SKM-1 treated with dmso at 0.1 percent for 144 hours (cell line): ENCODE results near the gene VCL.
"Not testable (repeated sequence)": the region's sequence is repeated elsewhere in the genome, so short reads cannot be mapped to it uniquely, and the experiment has no call there.

ENCODE experiments used
- DNase-seq: peaks from one replicate; lab custom pipeline; 2025; ENCODE audit not compliant: unreplicated experiment; lab: John Stamatoyannopoulos, UW

Gene VCL

DNA sequence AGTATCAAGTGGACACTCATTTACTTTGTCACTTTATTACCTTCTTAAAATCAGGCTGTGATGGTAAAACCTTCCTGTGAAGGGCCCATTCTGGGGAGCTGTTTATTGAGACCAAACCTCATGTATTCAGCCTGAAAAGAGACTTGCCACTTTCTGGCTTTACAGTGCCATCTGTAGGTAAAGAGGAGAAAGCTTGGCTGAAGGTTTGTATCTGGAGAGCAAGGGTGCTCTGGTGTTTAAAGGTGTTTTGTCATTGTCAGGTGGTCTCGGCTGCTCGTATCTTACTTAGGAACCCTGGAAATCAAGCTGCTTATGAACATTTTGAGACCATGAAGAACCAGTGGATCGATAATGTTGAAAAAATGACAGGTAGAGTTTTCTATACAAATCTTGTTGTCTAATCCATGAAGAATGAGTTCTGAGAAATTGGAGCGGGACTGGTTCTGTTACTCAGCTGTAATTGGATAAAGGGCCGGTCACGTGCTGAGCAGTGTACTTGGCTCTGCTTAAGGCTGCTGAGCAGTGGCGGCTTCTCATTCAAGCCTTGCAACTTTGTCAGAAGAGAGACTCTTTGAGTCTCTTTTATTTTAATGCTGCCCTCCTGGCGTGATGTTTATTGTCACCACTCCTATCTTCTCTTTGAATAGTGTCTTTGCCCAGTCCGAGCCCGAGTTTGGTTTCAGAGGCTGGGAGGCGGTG is 105.8 kb downstream of the VCL start:
- no peak for DNase-seq

DNA sequence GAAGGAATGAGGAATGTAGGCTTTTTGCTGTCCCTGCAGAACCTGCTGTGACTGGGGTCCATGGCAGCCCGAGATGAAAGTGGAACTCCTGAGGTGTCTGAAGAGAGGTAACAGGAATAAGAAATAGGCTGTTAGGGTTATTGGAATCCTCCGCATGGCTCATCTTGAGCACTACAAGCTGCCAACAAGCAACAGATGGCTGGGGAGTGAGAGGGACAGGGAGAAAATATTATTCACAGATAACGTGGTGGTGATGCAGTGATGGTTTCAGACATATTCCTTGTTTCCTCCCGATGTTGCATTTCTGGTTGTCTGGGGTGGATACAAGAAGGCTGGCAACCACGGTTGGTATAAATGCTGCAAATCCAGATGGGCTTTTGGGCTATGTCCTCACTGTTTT is 106.6 kb downstream of the VCL start:
- DNase-seq, result no peak

DNA sequence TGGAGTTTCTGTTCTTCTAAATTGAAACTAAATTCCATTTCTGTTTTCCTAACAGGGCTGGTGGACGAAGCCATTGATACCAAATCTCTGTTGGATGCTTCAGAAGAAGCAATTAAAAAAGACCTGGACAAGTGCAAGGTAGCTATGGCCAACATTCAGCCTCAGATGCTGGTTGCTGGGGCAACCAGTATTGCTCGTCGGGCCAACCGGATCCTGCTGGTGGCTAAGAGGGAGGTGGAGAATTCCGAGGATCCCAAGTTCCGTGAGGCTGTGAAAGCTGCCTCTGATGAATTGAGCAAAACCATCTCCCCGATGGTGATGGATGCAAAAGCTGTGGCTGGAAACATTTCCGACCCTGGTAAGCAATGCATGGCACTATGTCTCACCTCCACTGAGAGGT is 107.1 kb downstream of the VCL start:
- no peak for DNase-seq

DNA sequence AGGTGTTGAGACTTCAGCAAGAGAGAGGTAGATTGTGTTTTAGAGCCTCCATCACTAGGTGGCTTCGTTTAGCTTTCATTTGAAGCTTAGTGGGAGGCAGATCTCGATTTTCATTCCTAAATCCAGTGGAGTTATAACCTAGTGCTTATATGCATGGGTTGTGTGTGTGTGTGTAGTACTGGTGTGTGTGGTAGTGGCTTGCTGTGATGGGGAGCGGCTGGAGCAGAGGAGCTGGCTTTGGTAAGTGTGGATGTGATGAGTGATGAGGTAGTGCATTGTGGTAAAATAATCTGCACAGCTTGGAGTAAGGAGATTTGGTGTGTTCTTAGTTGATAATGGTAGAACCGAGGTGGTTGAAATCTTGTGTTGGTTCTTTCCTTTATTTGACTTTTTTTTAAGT is 109.5 kb downstream of the VCL start:
- no peak for DNase-seq

DNA sequence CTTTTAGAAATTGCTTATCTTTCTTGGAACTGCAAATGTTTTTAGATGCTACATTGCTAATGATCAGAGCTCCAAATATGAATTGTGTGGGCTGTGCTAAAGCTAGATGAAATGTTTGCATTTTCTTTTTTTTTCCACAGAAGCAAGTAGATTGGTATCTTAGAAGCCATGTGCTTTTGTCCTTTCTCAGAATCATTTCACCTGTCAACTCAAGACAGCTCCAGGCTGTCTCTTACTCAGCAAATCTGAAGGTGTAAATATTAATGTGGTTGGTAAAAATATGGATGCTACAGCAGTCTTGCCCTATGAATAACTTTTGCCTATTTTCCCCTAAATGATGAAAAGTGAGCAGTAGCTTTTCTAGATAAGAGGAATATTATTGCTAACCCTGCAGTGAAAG is 111.5 kb downstream of the VCL start:
- no peak for DNase-seq

DNA sequence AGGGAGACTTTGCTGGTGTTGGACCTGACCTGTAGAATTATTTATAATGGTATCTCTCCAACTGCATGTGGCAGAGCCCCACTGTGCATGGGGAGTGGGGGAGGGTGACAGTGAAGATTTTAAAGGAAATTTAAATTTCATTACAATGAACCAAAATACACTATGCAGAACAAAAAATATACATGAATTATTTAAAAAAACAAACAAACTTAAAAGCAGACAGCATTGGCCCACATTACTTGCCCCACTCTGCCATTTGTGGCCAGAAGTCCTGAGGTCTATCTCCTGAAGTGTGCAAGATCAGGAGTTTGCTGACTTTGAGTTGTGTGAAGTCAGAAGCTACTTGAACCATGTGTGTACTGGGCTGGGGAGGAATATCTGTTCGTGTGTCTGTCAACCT is 112.2 kb downstream of the VCL start:
- no peak for DNase-seq

DNA sequence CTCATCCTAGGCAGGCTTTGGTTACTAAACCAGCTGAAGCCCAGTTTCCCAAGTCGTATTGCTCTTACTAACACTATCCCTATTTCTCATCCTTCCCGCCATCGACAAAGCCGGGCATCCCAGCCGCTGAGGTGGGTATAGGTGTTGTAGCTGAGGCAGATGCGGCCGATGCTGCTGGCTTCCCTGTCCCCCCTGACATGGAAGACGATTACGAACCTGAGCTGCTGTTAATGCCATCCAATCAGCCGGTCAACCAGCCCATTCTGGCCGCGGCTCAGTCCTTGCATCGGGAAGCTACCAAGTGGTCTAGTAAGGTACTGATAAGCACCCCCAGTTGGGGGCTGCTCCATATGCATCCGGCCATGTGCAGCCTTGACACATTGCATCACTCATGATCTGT is 113.9 kb downstream of the VCL start:
- no peak for DNase-seq

DNA sequence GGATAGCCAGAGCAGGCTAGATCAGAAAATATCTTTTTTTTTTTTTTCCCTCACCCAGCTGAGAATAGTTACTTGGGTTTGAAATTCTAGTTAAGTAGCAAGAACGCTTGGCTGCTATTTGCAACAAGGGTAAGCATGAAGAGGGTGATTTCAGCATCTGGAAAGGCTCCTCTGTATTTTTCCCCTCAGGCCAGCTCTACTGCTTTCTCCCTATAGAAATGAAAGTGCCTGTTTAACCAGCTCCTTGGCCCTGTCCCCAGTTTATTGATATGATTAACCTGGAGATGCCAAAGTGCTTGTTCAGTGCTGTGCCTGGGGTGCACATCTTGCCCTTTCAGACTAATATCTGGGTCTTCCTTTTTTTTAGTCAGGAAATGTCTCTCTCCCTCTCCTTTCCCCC is 115.6 kb downstream of the VCL start:
- DNase-seq, result no peak

DNA sequence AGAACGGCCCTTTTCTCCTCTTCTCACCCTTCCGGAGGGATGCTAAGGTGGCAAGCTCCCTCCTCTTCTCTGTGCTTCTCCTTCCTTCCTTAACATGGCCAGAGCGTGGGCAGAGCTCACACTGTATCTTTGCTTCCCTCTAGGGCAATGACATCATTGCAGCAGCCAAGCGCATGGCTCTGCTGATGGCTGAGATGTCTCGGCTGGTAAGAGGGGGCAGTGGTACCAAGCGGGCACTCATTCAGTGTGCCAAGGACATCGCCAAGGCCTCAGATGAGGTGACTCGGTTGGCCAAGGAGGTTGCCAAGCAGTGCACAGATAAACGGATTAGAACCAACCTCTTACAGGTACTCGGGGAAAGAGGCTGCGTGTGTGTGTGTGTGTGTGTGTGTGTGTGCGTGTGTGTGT is 116.1 kb downstream of the VCL start:
- no peak for DNase-seq

DNA sequence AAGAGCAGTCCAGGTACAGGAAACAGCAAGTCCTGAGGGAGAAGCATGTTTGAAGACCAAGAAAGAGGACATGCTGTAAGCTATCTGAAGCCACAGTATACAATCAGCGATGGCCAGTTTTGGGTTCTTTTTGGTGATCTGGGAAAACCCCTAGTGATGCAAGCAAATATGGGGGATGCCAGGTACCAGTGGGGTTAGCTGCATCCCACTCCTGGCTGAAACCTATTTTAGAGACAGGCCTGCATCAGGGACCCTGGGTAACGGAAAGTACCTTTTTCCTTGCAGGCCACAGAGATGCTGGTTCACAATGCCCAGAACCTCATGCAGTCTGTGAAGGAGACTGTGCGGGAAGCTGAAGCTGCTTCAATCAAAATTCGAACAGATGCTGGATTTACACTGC is 119.8 kb downstream of the VCL start:
- DNase-seq, result no peak

DNA sequence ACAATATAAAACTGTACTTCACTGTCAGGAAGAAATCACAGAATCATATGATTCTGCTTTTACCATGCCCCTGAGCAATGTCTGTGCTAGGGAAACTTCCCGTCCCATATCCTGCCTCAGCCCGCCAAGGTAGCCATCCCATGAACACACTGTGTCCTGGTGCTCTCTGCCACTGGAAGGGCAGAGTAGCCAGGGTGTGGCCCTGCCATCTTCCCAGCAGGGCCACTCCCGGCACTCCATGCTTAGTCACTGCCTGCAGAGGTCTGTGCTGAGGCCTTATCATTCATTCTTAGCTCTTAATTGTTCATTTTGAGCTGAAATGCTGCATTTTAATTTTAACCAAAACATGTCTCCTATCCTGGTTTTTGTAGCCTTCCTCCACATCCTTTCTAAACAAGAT is 120.9 kb downstream of the VCL start:
- DNase-seq, result no peak

DNA sequence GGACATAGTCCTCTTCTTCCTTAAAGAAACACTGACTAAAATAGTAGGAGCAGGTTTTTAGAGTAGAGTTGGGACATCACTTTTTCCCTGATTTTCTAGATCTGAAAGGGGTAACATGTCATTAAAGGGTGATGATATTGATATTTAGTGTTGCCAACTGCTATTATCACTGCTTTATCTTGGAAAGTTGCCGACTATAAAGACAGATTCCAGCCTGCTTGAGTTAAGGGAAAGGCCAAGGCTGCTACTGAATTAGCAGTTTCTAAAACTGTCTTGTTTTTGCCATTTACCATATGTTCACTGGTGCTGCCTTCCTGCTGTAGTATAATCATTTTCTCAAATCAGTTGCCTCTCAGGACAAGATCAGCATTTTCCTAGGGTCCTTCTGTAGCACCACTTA is 123.0 kb downstream of the VCL start:
- no peak for DNase-seq

DNA sequence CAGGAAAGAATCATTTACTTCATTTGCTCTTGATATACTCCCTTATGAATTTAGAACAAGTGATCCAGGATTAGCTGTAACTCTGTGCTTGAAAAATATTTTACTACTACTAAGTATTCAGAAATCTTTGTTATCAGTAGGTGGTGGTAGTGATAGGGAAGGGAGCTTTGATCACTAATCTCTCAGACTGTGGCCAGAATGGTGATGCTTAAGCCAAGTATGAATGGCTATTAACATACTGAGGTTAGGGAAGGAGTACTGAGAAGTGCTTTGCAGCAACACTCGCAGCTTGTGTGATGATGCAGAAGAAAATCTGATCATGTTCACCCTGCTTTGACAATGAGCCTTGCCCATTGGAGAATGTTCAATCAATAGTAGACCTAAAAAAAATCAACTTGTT is 123.5 kb downstream of the VCL start:
- no peak for DNase-seq

DNA sequence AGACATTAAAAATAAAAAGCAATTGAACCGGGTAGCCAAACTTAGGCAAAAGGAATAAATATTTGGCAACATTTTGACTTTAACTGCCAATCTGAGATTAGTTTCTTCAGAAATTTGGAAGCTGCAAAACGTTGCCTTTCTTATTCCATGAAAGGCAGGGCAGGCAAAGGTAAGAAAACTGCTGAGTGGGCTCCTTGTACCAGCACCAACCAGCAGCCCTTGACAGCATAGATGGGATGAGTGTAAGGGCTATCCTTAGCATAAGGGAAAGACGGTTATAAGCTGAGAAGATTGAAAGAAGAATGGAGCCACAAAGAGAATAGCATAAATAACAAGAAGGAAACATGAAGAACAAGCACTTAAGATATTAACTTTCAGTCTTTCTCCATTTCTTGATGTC is 124.1 kb downstream of the VCL start:
- DNase-seq, result no peak

DNA sequence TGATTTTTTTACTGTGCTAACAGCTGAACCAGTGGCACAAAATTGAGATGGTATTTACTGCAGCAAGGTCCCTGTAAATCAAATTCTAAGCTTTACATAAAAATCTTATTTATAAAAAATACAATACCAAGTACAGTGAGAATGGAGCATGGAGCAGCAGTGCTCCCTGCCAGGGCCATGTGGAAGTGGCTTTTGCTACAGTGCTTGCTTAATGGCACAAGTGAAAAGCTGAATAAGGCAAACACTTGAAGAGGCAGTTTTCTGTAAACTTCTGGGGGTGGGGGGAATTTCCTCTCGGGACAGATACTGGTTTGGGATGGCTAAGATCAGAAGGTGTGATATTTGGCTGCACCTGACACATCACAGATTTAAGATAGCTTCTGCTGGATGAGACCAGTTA is 125.2 kb downstream of the VCL start:
- DNase-seq, result no peak

DNA sequence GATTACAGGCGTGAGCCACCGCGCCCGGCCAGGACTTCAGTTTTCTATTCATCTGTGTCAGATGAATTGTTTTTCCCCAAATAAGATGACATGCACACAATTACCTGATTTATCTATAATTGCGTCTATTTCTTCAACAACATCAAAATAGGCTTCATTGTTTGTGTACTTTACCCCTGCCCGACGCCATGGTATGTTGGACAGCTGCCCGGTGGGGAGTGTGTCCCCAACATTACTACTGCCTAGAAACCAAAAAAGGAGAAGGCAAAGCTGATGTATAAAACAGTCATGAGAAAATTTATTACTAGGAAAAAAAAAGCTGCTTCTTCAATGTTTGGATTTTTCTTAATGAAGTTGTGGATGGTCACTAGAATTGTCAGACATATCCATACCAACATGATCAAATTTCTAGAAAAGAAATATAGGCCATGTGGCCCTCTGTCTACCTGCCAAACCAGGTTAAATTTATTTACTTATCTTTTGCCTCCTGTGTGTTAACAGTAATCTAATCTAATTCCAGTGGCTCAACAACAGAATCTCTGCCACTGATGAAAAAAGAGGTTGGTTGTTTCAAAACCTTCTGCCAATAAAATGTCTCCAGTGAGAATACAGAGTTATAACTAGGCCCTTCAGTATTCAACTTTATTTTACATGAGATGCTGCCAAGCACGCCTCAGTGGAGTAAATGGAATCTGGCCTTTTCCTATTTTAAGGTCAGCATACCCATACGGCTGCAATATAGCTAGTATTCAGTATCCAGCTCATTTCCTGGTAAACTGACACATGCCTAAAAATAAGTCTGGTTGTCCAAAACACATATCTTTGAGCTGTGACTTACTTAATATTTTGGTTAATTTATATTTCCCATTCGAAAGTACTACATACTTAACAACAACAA is 136.3 kb downstream of the VCL start:
- no peak for DNase-seq

DNA sequence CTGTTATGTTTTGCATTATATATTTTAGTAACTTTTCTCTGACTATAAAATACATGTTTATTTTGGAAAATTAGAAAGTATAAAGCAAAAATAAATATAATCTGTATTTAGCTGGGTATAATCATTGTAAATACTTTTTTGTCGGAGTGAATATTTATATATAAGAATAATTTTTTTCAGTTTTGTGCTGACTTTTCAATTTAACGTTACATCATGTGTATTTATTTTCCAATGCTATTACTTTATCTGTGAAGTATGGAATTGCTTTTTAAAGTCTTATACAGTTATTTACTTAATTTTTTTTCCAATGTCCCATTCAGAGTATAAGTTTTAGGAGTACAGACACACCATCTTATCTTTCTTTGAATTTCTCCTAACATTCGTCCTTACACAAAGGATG is 137.5 kb downstream of the VCL start:
- no peak for DNase-seq

DNA sequence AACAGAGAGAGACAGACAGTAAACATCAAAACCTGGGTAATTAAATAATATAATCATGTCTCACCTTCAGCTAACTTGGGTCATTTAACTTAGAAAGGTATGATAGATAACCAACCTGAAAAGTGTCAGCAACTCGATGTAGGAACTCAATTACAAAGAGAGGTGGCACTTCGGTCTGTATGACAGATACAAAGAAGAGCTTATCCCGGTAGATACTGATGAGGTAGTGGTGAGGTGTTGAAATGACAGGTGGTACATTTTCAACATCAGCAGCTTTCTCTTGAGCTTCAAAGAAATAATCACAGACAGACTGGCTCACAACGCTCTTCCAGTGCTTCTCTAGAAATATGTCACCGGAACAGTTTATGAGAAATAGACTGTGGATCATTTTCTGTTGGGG is 140.1 kb downstream of the VCL start:
- no peak for DNase-seq

DNA sequence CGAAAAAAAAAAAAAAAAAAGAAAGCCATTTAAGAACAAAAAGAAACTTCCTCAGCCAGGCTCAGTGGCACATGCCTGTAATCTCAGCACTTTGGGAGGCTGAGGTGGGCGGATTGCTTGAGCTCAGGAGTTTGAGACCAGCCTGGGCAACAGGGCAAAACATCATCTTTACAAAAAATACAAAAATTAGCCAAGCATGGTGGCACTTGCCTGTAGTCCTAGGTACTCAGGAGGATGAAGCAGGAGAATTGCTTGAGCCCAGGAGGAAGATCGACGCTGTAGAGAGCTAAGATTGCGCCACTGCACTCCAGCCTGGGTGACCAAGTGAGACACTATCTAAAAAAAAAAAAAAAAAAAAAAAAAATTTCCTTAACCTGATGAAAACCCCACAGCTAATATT is 140.7 kb downstream of the VCL start:
- DNase-seq, result not testable (repeated sequence)

DNA sequence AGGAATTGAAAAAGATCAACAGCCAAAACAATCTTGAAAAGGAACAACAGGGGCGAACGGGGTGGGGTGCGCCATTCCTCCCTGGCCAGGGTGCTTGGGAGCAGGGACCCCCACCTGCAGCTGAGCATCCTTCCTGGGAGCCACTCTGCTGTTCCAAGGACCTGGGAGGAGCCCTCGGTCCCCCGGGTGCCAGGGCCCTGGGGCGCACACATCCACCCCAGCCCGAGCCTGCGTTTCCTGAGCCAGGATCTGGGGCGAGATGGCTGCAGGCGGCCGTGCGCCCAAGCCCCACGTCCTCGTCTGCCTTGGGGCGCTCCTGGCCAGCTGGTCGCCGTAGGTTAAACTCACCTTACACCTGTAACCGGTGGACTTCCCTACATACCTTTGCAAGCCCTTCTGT is 142.1 kb downstream of the VCL start:
- DNase-seq, result no peak

DNA sequence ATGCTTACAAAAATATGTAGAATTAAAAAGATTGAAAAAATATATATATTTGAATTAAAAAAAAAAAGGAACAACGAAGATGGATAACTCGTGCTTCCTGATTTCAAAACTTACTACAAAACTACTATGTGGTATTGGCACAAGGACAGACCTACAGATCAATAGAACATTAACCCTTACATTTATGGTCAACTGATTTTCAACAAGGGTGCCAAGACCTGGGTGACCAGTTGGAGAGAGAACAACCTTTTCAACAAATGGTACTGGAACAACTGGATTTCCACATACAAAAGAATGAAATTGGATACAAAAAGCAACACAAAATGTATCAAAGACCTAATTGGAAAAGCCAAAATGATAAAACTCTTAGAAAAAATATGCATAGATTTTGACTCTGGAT is 142.6 kb downstream of the VCL start:
- no peak for DNase-seq

DNA sequence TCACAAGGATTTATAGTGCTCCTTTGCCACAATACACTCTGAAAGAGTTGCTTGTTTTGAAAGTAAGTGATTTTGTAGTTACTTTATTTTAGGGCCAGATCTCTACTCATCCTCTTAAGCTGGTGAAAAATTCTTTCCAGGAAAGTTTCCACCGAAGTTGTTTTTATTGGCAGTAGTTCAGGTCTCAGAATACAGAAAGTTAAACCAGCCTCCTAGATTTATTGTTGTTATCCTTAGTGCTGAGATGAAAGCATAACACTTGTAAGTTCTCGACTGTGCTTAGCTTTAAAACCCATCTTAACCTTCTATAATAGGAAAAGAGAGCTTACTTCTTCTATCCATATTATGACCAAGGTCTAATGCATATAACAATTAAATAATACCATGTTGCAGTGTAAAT is 147.2 kb downstream of the VCL start:
- DNase-seq, result no peak

DNA sequence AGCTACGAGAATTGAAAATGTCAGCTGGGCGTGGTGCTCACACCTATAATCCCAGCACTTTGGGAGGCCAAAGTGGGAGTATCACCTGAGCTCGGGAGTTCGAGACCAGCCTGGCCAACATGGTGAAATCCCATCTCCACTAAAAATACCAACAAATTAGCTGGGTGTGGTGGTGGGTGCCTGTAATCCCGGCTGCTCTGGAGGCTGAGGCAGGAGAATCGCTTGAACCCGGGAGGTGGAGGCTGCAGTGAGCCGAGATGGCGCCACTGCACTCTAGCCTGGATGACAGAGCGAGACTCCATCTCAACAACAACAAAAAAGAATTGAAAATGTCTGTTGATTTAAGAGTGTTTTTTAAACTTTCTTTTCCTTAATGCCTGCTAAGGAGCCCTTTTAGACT is 149.1 kb downstream of the VCL start:
- DNase-seq, result not testable (repeated sequence)
